ENCODE measurements around the gene ZC3H4. TPM values are rescaled to one million over a fixed set of nuclear protein-coding genes. Genes with fewer than 3 reads are reported as not detected.

Gene ZC3H4
- total RNA-seq, 1 experiment from 2014 or later = 45.1 TPM

GRCh38 chr19:47073574-47073973, 40.0 kb downstream of the ZC3H4 start:
- ATAC-seq (no peak), DNase-seq (ENCODE audit: low read depth, low spot score) (no peak)
- no peak overlapping the region for H3K4me3 ChIP-seq (replicated peaks in 1 of 2; ENCODE audit: low read depth in 1 of 2, low read length in 2 of 2)
- intact Hi-C loops (cut with micrococcal nuclease) = no loop called here
- CTCF ChIA-PET = no interaction called here
- POLR2A ChIA-PET = no interaction called here
- no peaks in the 10 kb centered on the region for H4K20me1 ChIP-seq (ENCODE audit: insufficient read depth)
- no peaks in the 10 kb centered on the region for H3K27me3 ChIP-seq (ENCODE audit: insufficient read depth, low read length)
- peaks cover 21 to 29% of the 10 kb centered on the region in 2 experiments; a peak in 3 of 4 replicates for H3K36me3 ChIP-seq (ENCODE audit: control insufficient read depth in 1 of 2, insufficient read depth in 2 of 2, low read length in 2 of 2)
- RAD21 ChIA-PET (ENCODE audit: low non-redundant PET in 1 of 2, low total read pairs in 2 of 2, uncharacterized antibody in 2 of 2, unreplicated experiment in 2 of 2) = no interaction called here
- peaks cover 6% of the 10 kb centered on the region; the same call in 1 of the 2 replicates for H3K79me2 ChIP-seq (ENCODE audit: insufficient read depth, low read length)
- no peak overlapping the region for H3K4me2 ChIP-seq (ENCODE audit: low read length)
- TF ChIP-seq ZNF274 (IDR thresholded peaks at IDR 0.05; ENCODE audit: low read depth, low read length) (no peak), SRF (IDR thresholded peaks at IDR 0.05; ENCODE audit: low read depth) (no peak), FOSL1 (IDR thresholded peaks at IDR 0.05; ENCODE audit: low read depth) (no peak), TCF7L2 (IDR thresholded peaks at IDR 0.05; ENCODE audit: borderline replicate concordance, extremely low read depth, insufficient read depth, insufficient read length) (no peak)
- H2AFZ ChIP-seq (ENCODE audit: low read depth, low read length, poor library complexity, severe bottlenecking) = no peak overlapping the region
- H3K9me2 ChIP-seq (ENCODE audit: insufficient read depth) = no peaks in the 10 kb centered on the region
- H3K4me1 ChIP-seq (ENCODE audit: control insufficient read depth in 1 of 2, insufficient read depth in 2 of 2, low read length in 2 of 2) = no peaks in the 10 kb centered on the region
- no TSS peak for BruUV-seq (replicated peaks)
- H3K9ac ChIP-seq (ENCODE audit: low read length) = no peak overlapping the region
- no peaks in the 10 kb centered on the region for H3K9me3 ChIP-seq (ENCODE audit: control insufficient read depth in 1 of 2, insufficient read depth in 1 of 2, low read depth in 1 of 2, low read length in 2 of 2)
- no peak overlapping the region for H3K27ac ChIP-seq (ENCODE audit: low read depth, low read length)

GRCh38 chr19:47072323-47072722, 41.3 kb downstream of the ZC3H4 start:
- no TSS peak for BruUV-seq (replicated peaks)
- DNase-seq (ENCODE audit: low read depth, low spot score) (no peak), ATAC-seq (no peak)
- no peaks in the 10 kb centered on the region for H3K27me3 ChIP-seq (ENCODE audit: insufficient read depth, low read length)
- TF ChIP-seq MAX (IDR thresholded peaks at IDR 0.05) = no peak
- TF ChIP-seq JUND (IDR thresholded peaks at IDR 0.05) = no peak
- H3K36me3 ChIP-seq (ENCODE audit: control insufficient read depth in 1 of 2, insufficient read depth in 2 of 2, low read length in 2 of 2) = peaks cover 15 to 33% of the 10 kb centered on the region in 2 experiments; a peak in 3 of 4 replicates
- intact Hi-C loops (cut with micrococcal nuclease) = no loop called here
- H3K79me2 ChIP-seq (ENCODE audit: insufficient read depth, low read length) = peaks cover 6% of the 10 kb centered on the region; the same call in 1 of the 2 replicates
- H3K27ac ChIP-seq (ENCODE audit: low read depth, low read length) = no peak overlapping the region
- H3K9me3 ChIP-seq (ENCODE audit: control insufficient read depth in 1 of 2, insufficient read depth in 1 of 2, low read depth in 1 of 2, low read length in 2 of 2) = no peaks in the 10 kb centered on the region
- no peak overlapping the region for H3K9ac ChIP-seq (ENCODE audit: low read length)
- H4K20me1 ChIP-seq (ENCODE audit: insufficient read depth) = no peaks in the 10 kb centered on the region
- ChIA-PET RAD21 (ENCODE audit: low non-redundant PET in 1 of 2, low total read pairs in 2 of 2, uncharacterized antibody in 2 of 2, unreplicated experiment in 2 of 2) (no interaction called here), CTCF (no interaction called here), POLR2A (no interaction called here)
- no peak overlapping the region for H3K4me2 ChIP-seq (ENCODE audit: low read length)
- no peak overlapping the region for H2AFZ ChIP-seq (ENCODE audit: low read depth, low read length, poor library complexity, severe bottlenecking)
- no peak overlapping the region for H3K4me3 ChIP-seq (replicated peaks in 1 of 2; ENCODE audit: low read depth in 1 of 2, low read length in 2 of 2)
- H3K9me2 ChIP-seq (ENCODE audit: insufficient read depth) = no peaks in the 10 kb centered on the region
- no peaks in the 10 kb centered on the region for H3K4me1 ChIP-seq (ENCODE audit: control insufficient read depth in 1 of 2, insufficient read depth in 2 of 2, low read length in 2 of 2)
